ENCODE measurements around the gene TSEN2. TPM values are rescaled to one million over a fixed set of nuclear protein-coding genes. Genes with fewer than 3 reads are reported as not detected.

The TSEN2 gene
- total RNA-seq, 2 experiments from 2014 or later: 19.4 to 21.4 TPM

GRCh38 chr3:12568747-12569146, 84.5 kb downstream of the TSEN2 start:
- intact Hi-C loops (cut with micrococcal nuclease): no loop called here
- Mint-ChIP-seq H3K4me3 (no peak overlapping the region), H3K4me1 (ENCODE audit: low read depth) (peaks cover 24% of the 10 kb centered on the region), H3K27me3 (no peaks in the 10 kb centered on the region), H3K27ac (no peak overlapping the region), H3K9me3 (peaks cover 13% of the 10 kb centered on the region), H3K36me3 (ENCODE audit: low read depth) (peaks cover 57% of the 10 kb centered on the region)
- no peak for TF ChIP-seq CTCF (IDR thresholded peaks at IDR 0.05)
- DNase-seq (no peak), ATAC-seq (no peak)
- POLR2A ChIA-PET: interaction anchor here (0.6 kb wide), 1 partner anchor 46 kb away, joined by 3 read pairs; no protein-coding TSS in a partner anchor
- CTCF ChIA-PET: interaction anchor here (1.0 to 2.3 kb wide), 3 partner anchors 14 to 33 kb away, joined by 3 to 9 read pairs (median 3); no protein-coding TSS in a partner anchor

DNA sequence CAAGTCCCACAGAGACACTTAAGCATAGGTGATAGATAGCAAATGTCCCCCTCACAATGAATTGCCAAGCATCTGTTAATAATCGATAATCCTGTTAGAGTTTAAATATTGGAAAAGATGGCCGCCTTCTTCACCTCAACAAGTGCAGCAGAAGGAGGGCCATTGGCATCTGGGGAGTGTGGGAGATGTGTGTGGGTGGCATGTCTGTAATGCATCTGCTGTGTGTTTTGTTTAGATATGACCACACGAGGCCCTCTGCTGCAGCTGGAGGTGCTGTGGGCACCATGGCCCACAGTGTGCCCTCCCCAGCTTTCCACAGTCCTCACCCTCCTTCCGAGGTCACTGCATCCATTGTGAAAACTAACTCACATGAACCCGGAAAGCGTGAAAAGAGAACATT, 85.6 kb downstream of the TSEN2 start:
- TF ChIP-seq CTCF (IDR thresholded peaks at IDR 0.05): no peak
- intact Hi-C loops (cut with micrococcal nuclease): no loop called here
- CTCF ChIA-PET: no interaction called here
- Mint-ChIP-seq H3K4me1 (ENCODE audit: low read depth) (peaks cover 19% of the 10 kb centered on the region), H3K36me3 (ENCODE audit: low read depth) (peaks cover 61% of the 10 kb centered on the region), H3K4me3 (no peak overlapping the region), H3K9me3 (peaks cover 9% of the 10 kb centered on the region), H3K27me3 (no peaks in the 10 kb centered on the region), H3K27ac (no peak overlapping the region)
- no peak for DNase-seq
- no peak for ATAC-seq
- POLR2A ChIA-PET: no interaction called here

GRCh38 chr3:12571986-12572385, 87.7 kb downstream of the TSEN2 start:
- Mint-ChIP-seq H3K27ac (no peak overlapping the region), H3K4me1 (ENCODE audit: low read depth) (peaks cover 8% of the 10 kb centered on the region), H3K27me3 (no peaks in the 10 kb centered on the region), H3K9me3 (no peaks in the 10 kb centered on the region), H3K36me3 (ENCODE audit: low read depth) (peaks cover 63% of the 10 kb centered on the region), H3K4me3 (no peak overlapping the region)
- DNase-seq (no peak), ATAC-seq (no peak)
- CTCF ChIA-PET: no interaction called here
- intact Hi-C loops (cut with micrococcal nuclease): no loop called here
- TF ChIP-seq CTCF (IDR thresholded peaks at IDR 0.05): no peak
- POLR2A ChIA-PET: interaction anchor here (0.7 kb wide), 1 partner anchor 10 kb away, joined by 3 read pairs; no protein-coding TSS in a partner anchor

- no peaks in the 10 kb centered on the region for H3K9me3 Mint-ChIP-seq
- H3K4me3 Mint-ChIP-seq: no peak overlapping the region
- intact Hi-C loops (cut with micrococcal nuclease): no loop called here
- H3K27ac Mint-ChIP-seq: no peak overlapping the region
- H3K4me1 Mint-ChIP-seq (ENCODE audit: low read depth): peaks cover 3% of the 10 kb centered on the region
- no peaks in the 10 kb centered on the region for H3K27me3 Mint-ChIP-seq
- DNase-seq (no peak), ATAC-seq (no peak)
- CTCF ChIA-PET: interaction anchor here (1.3 kb wide), 1 partner anchor 16 kb away, joined by 4 read pairs; no protein-coding TSS in a partner anchor
- peaks cover 67% of the 10 kb centered on the region for H3K36me3 Mint-ChIP-seq (ENCODE audit: low read depth)
- POLR2A ChIA-PET: interaction anchor here (1.1 kb wide), 1 partner anchor 58 kb away, joined by 3 read pairs; no protein-coding TSS in a partner anchor
- TF ChIP-seq CTCF (IDR thresholded peaks at IDR 0.05): no peak
Measured at GRCh38 chr3:12574131-12574530, 89.9 kb downstream of the TSEN2 start.

DNA sequence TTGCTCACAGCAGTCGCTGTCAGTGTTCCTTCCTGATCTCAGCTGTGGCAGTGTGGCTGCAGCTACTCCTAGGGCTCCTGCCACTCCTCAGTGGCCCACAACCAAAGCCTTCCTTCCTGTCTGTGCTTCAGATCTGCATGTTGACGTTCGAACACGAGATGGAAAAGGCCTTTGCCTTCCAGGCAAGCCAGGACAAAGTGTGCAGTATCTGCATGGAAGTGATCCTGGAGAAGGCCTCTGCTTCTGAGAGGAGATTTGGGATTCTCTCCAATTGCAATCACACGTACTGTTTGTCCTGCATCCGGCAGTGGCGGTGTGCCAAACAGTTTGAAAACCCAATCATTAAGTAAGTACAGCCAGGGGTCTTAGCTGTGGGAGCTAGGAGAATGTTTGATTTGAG, 90.4 kb downstream of the TSEN2 start:
- Mint-ChIP-seq H3K4me1 (ENCODE audit: low read depth) (peaks cover 3% of the 10 kb centered on the region), H3K27ac (no peak overlapping the region), H3K27me3 (no peaks in the 10 kb centered on the region), H3K36me3 (ENCODE audit: low read depth) (peaks cover 69% of the 10 kb centered on the region), H3K4me3 (no peak overlapping the region), H3K9me3 (no peaks in the 10 kb centered on the region)
- DNase-seq (no peak), ATAC-seq (no peak)
- ChIA-PET POLR2A (interaction anchor here (0.5 to 1.1 kb wide), 3 partner anchors 13 to 140 kb away, joined by 3 read pairs; no protein-coding TSS in a partner anchor), CTCF (interaction anchor here (1.3 kb wide), 1 partner anchor 16 kb away, joined by 4 read pairs; no protein-coding TSS in a partner anchor)
- TF ChIP-seq CTCF (IDR thresholded peaks at IDR 0.05): no peak
- intact Hi-C loops (cut with micrococcal nuclease): no loop called here
